Peyer's patch (tissue), 4 donors: ENCODE results near the gene NUDT22. TPM values are rescaled to one million over a fixed set of nuclear protein-coding genes. Genes with fewer than 3 reads are reported as not detected.

Source experiments
- DNase-seq, 3 donors: peaks; one replicate each; pipeline ENCODE4 v3.0.0-alpha.2; 2017 to 2019
- H3K27ac ChIP-seq, 4 donors: fragments of 200-600 bp; sonication (generic); one replicate each; pipeline ENCODE4 v1.5.1; 2016 to 2019
- H3K27me3 ChIP-seq, 2 donors: fragments of 200-600 bp; sonication (generic); one replicate each; pipeline ENCODE4 v1.5.1; 2019
- H3K36me3 ChIP-seq, 3 donors: fragments of 200-600 bp; sonication (generic); one replicate each; pipeline ENCODE4 v1.5.1; 2016 to 2019
- H3K4me1 ChIP-seq, 4 donors: fragments of 200-600 bp; sonication (generic); one replicate each; pipeline ENCODE4 v1.5.1; 2016 to 2019
- H3K4me3 ChIP-seq, 4 donors: fragments of 200-600 bp; sonication (generic); 1 replicate in 3 of 4; 2 replicates in 1 of 4; pipeline ENCODE4 v1.5.1; 2016 to 2019; ENCODE audit warnings: mild to moderate bottlenecking in 1 of 4
- H3K9me3 ChIP-seq, 4 donors: fragments of 200-600 bp; sonication (generic); one replicate each; pipeline ENCODE4 v1.5.1; 2016 to 2019; ENCODE audit warnings: mild to moderate bottlenecking in 1 of 4
- CTCF ChIP-seq, 6 experiments: fragments of 450-650 bp in 4 of 6; fragments of 200-600 bp in 2 of 6; sonication (generic) in 1 of 6; IDR thresholded peaks; one replicate each; pipeline ENCODE4 v1.5.1; 2017 to 2019; ENCODE audit warnings: antibody characterized with exemption in 6 of 6, mild to moderate bottlenecking in 3 of 6, moderate library complexity in 1 of 6
- POLR2A ChIP-seq, 2 donors: fragments of 450-650 bp; IDR thresholded peaks; one replicate each; pipeline ENCODE4 v1.5.1; 2017; ENCODE audit warnings: antibody characterized with exemption in 2 of 2, mild to moderate bottlenecking in 2 of 2, moderate library complexity in 2 of 2
- total RNA-seq, 4 donors: library from RNA; depleted of rRNA; stranded (reverse); fragments of >200 nt; gene quantifications; one replicate each; pipeline ENCODE4 v1.1.0, GENCODE V29; 2016

Gene NUDT22
- total RNA-seq, 4 donors from 2014 or later, result 145 to 190 (median 156) TPM

GRCh38 chr11:64238999-64239398 is 12.9 kb downstream of the NUDT22 start:
- Histone ChIP-seq H3K4me3 (no peak overlapping the region), H3K9me3 (no peaks in the 10 kb centered on the region), H3K27me3 (no peaks in the 10 kb centered on the region), H3K36me3 (peaks cover 0 to 22% (median 0%) of the 10 kb centered on the region in 3 donors), H3K4me1 (peaks cover 0 to 58% (median 29%) of the 10 kb centered on the region in 4 donors), H3K27ac (peak overlapping the region; percentile 41 to 100 (median 98))
- no peak for DNase-seq
- TF ChIP-seq POLR2A (IDR thresholded peaks at IDR 0.05) (no peak), CTCF (IDR thresholded peaks at IDR 0.05) (no peak)

GRCh38 chr11:64239662-64240434 is 13.8 kb downstream of the NUDT22 start:
- Histone ChIP-seq H3K36me3 (peaks cover 0 to 26% (median 0%) of the 10 kb centered on the region in 3 donors), H3K27me3 (no peaks in the 10 kb centered on the region), H3K9me3 (no peaks in the 10 kb centered on the region), H3K27ac (peak overlapping the region; percentile 98 to 100 (median 98)), H3K4me1 (peaks cover 0 to 61% (median 30%) of the 10 kb centered on the region in 4 donors), H3K4me3 (peak overlapping the region; percentile 76 to 95 (median 94))
- DNase-seq, result peak in 1 of 3 donors; percentile 72
- no peak for TF ChIP-seq POLR2A (IDR thresholded peaks at IDR 0.05)
- no peak for TF ChIP-seq CTCF (IDR thresholded peaks at IDR 0.05)

- peak; percentile 99 for DNase-seq
- Histone ChIP-seq H3K27ac (peak within 1 kb of the TSS; percentile 98 to 100 (median 98)), H3K9me3 (no peaks in the 10 kb centered on the region), H3K36me3 (peaks cover 0 to 26% (median 0%) of the 10 kb centered on the region in 3 donors), H3K4me3 (peak within 1 kb of the TSS; percentile 76 to 95 (median 94)), H3K27me3 (no peaks in the 10 kb centered on the region), H3K4me1 (peaks cover 0 to 61% (median 27%) of the 10 kb centered on the region in 4 donors)
- TF ChIP-seq POLR2A (IDR thresholded peaks at IDR 0.05) (peak; percentile 92 to 95), CTCF (IDR thresholded peaks at IDR 0.05) (no peak)
Observed at GRCh38 chr11:64240435-64241240, 14.6 kb downstream of the NUDT22 start, which contains the start of gene FKBP2. Gene FKBP2, plus strand, starts transcription at chr11:64241095. Its CDS starts 1,293 bp downstream, at chr11:64242388.

- no peak for TF ChIP-seq POLR2A (IDR thresholded peaks at IDR 0.05)
- no peak for TF ChIP-seq CTCF (IDR thresholded peaks at IDR 0.05)
- Histone ChIP-seq H3K9me3 (no peaks in the 10 kb centered on the region), H3K36me3 (peaks cover 0 to 26% (median 0%) of the 10 kb centered on the region in 3 donors), H3K27me3 (no peaks in the 10 kb centered on the region), H3K27ac (peak overlapping the region; percentile 98 to 100 (median 98)), H3K4me3 (peak overlapping the region; percentile 76 to 95 (median 94)), H3K4me1 (peaks cover 0 to 58% (median 25%) of the 10 kb centered on the region in 4 donors)
- peak; percentile 99 to 100 (median 100) for DNase-seq
Observed at GRCh38 chr11:64241241-64241490, 15.1 kb downstream of the NUDT22 start.

GRCh38 chr11:64241491-64242374 is 15.7 kb downstream of the NUDT22 start:
- Histone ChIP-seq H3K27me3 (no peaks in the 10 kb centered on the region), H3K4me1 (peaks cover 0 to 55% (median 25%) of the 10 kb centered on the region in 4 donors), H3K9me3 (no peaks in the 10 kb centered on the region), H3K27ac (peak overlapping the region; percentile 98 to 100 (median 98)), H3K36me3 (peaks cover 0 to 26% (median 0%) of the 10 kb centered on the region in 3 donors), H3K4me3 (peak overlapping the region; percentile 76 to 95 (median 94))
- TF ChIP-seq CTCF (IDR thresholded peaks at IDR 0.05) (peak in 1 of 6 experiments; percentile 11), POLR2A (IDR thresholded peaks at IDR 0.05) (peak; percentile 85 to 87)
- DNase-seq, result peak; percentile 35 to 77 (median 74)
